ENCODE measurements around the gene AOAH.

- TF ChIP-seq ZNF740 (CRISPR knock-in tag; IDR thresholded peaks at IDR 0.05) (no peak), ZNF740 (tag; IDR thresholded peaks at IDR 0.05) (no peak), CTCF (IDR thresholded peaks at IDR 0.05 in 2 of 3, conservative IDR thresholded peaks at IDR 0.05 in 1 of 3; ENCODE audit: insufficient read depth in 2 of 3, low read depth in 1 of 3, low read length in 3 of 3) (no peak), RERE (CRISPR knock-in tag; IDR thresholded peaks at IDR 0.05; ENCODE audit: borderline replicate concordance) (no peak), POLR2A (conservative IDR thresholded peaks at IDR 0.05) (no peak), ATF1 (CRISPR knock-in tag; IDR thresholded peaks at IDR 0.05) (no peak), ATF1 (tag; IDR thresholded peaks at IDR 0.05) (no peak)
These were observed 179.0 kb downstream of the AOAH start for GRCh38 chr7:36545291-36545690.
